Hepatocyte (in vitro differentiated cells): Measurements from ENCODE around the gene CDH4.

ENCODE experiments used
- CTCF ChIP-seq: fragments of 200-600 bp; sonication (generic); IDR thresholded peaks from 2 replicates; pipeline ENCODE4 v1.5.1; 2016; ENCODE audit warnings: antibody characterized with exemption, mild to moderate bottlenecking; ENCODE audit not compliant: poor library complexity
- EZH2 ChIP-seq: fragments of 200-600 bp; sonication (generic); IDR thresholded peaks from 2 replicates; pipeline ENCODE4 v1.6.1; 2016; ENCODE audit warnings: antibody characterized with exemption, mild to moderate bottlenecking, borderline replicate concordance
- EZH2phosphoT487 ChIP-seq: fragments of 200-600 bp; sonication (generic); IDR thresholded peaks from one replicate; pipeline ENCODE4 v1.6.1; 2018; ENCODE audit warnings: antibody characterized with exemption, mild to moderate bottlenecking, low read depth, moderate library complexity; ENCODE audit not compliant: unreplicated experiment, severe bottlenecking

GRCh38 chr20:61841551-61841950 lies 589.5 kb downstream of the CDH4 start:
- TF ChIP-seq CTCF = no peak
- no peak for TF ChIP-seq EZH2
- TF ChIP-seq EZH2phosphoT487 = no peak
